NCI-H2081 treated with DMSO at 0.1 percent for 48 hours (cell line): ENCODE measurements around the gene SMYD3.
"Not testable (repeated sequence)": the region's sequence is repeated elsewhere in the genome, so short reads cannot be mapped to it uniquely, and the experiment has no call there.

Experiments used
- DNase-seq: peaks from one replicate; lab custom pipeline; 2025; lab: John Stamatoyannopoulos, UW

Gene SMYD3

DNA sequence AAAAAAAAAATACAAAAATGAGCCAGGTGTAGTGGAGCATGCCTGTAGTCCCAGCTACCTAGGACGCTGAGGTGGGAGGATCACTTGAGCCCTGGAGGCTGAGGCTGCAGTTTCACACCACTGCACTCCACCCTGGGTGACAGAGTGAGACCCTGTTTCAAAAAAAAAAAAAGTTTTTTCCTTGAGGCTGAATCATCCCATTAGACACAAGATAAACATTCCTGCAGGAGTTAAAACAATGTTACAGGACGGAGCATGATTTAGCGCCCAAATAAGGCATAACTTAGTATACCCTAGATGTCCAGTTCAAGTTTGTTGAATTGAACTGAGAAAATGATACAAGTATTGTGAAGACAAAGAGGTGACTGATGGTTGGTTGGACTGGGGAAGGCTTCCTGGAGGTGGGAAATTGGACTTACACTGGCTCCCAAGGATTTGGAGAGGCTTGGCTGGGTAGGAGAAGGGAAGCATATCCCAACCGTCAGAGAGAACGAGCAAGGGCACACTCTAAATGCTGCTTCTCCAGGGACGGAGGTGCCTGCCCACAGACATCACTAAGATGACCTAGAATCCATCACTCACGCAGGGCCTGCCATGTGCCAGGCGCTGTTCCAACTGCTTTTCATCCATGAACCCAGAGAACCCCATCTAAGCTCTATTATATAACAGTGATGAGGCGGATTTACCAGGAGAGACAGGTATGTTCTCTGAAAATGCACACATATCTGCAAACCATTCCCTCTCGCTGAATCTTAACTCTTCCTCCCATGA, 741.7 kb downstream of the SMYD3 start:
- no peak for DNase-seq

DNA sequence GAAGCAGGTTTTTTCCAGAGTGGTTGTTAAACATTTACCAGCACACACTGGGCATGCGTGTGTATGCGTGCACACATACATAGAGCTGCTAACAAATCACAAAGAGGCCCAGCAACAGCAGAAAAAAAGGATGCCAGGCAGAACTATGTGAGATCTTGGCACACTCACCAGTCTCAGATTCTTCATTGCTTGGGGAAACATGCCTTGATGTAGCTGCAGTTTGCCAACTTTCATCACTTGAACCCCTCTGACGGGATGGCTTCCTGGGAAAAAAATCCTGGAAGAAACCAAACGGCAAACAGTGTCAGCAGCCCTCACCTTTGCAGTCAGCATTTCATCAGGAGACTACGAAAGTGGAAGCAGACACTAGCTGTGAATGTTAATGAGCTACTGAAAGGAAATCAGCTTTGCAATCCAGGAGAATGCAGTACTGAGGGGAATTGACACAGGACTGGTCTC, 743.2 kb downstream of the SMYD3 start:
- no peak for DNase-seq

DNA sequence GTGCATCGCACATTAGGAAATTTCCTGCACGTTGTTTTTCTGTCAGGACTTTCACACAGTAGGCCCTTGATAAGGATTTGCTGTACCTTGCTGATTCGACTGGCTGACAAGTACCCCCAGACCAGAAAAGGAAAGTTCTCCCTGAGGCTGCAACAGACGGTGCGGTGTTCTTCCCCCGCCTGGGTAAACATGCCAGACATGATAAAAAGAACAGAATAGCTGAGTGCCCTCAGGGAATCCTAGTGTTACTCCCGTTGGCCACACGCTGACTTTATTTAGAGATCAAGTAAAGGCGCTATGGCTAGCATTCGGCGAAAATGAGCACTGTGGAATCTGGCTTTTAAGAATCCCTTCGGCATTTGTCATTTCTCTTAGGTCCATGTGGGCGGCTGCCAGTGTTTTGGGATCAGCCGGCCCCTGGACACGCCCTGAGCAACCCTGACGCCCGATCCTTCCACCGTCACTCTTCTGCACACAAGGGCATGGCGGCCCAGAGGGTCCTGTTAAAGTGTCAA, 744.6 kb downstream of the SMYD3 start:
- DNase-seq: no peak

DNA sequence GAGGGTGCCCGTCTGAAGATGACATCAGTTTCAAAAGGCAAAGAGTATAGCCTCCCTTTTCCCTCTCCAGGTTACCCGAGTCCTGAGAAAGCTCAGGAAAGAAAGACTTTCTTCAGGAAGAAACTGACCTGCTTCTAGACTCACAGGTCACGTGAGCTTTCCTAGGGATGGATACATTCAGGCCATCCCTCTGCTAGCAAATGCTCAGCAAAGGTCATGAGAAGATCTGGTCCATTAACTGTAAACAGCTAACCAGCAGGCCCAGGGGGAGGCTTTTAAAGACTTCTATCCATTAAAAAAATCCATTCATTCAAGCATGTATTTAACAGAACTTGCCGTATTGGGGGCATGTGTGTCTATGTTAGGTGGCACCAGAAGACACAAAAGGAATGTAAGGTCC, 746.8 kb downstream of the SMYD3 start:
- DNase-seq: no peak

DNA sequence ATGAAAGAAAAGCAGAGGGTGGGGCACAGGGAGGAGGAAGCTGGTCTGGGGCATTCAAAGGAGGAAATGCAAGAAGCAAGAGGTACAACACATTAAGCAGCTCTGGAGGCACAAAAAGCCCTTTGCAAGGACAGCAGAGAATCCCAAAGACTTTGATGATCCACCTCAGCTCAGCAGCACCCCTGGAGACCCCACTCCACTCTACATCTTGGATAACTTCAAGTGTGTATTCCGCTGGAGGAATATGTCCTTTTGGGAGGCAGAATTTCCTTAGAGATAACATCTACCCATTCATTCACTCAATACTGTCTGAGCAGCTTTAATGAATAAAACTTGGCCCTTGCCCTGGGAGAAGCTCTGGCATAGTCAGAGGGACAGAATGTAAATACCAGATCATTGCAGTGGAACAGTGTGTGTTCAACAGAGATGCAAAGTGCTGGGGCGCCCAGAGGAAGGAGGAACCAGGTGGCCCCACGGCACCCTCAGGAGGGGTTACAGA, 752.6 kb downstream of the SMYD3 start:
- DNase-seq: no peak

DNA sequence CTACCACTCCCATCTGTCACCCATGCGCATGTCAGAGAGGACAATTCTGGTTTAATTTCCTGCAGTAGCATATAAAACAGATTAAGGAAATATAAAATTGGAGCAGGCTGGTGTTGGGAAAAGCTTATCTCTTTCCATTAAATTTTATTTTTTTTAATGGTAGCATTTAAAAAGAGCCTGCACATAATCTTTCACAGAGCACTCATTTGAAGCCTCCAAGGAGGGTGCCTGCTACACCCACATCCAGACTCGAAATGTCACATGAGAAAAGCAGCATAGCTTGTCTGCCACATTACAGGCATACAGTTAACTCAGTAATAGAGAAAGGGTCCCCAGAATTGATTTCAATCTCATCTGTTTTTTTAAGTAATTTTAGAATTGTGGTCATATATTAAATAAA, 753.3 kb downstream of the SMYD3 start:
- DNase-seq: no peak

DNA sequence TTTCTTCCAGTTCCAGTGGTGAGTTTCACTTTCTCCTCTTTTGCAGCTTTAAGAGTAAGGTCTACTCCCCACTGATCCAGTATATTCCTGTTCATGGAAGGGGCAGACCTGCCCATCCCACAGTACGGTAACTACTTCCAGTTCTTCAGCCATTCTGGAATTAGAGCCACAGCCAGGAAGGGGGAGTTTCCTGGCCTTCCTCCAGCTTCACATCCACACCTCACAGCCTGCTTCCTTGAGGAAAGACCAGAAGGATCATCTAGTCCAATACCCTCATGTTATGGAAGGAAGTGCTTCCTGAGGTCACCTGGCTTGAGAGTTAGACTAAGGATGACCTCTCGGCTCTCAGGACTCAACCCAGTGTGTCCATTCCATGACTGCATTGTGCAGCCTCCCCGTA, 754.5 kb downstream of the SMYD3 start:
- no peak for DNase-seq

DNA sequence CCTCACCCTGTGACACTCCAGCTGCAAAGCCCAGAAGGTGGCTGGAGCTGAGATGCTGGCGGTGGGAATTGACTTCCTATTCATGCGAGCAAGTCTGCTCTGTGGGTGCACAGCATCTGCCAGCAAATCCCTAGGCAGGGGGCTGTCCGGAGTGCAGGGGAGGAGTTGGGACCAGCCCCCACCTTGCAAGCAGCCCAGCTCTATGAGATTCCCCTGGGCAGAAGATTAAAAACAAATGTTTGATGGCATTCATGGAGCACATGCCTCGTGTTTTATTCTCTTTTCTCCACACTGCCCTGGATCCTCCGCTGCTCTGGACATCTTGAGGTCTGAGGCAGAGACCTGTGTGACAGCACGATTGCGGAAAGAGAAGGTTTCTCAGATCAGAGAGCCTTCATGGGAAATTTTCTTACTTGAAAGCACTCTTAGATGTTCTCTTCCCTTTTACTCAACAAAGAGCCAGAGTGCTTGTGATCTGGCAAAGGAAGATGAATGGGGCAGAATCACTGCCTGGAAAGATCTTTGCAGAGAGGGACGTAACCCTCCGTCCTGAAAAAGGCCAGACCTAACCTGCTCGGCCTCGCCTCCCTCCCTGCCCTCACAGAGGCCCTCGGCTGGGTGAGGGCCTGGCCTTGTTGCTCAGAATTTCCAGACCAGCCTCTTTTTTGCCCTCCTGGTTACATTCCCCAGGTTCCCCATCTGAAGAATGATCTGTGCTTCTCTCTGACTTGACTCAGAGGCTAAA, 755.2 kb downstream of the SMYD3 start:
- DNase-seq: no peak

DNA sequence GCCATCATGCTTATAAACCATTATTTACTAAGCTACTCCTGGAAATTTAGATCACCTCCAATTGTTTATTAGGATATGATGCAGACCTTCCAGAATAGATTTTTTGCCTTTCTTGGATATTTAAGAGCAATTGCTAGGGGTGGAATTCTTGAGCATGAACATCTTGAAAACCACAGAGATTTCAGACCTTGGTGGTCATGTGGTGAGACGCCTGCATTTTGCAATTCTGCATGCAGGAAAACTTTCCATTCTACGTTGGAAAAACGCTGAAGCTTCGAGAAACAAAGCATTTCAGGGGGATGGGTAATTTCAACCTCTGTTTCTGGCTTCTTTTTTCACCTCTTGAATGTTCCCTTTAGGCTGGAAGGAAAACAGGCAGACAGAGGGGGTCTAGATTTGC, 756.0 kb downstream of the SMYD3 start:
- no peak for DNase-seq

DNA sequence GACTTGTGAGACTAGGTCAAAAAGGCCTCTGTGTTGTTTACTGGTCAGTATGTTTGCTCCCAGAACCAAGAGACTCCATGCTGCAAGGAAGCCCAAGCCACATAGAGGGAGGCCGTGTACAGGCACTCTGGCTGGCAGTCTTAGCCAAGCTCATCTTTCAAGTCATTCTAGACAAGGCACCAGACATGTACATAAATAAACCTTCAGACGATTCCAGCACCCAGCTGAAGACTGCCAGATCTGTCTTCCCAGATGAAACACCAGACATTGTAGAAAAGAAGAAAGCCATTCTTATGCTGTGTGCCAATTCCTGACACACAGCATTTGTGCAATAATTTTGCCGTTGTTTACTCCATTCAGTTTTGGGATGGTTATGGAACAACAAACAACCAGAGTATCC, 756.8 kb downstream of the SMYD3 start:
- DNase-seq: no peak

DNA sequence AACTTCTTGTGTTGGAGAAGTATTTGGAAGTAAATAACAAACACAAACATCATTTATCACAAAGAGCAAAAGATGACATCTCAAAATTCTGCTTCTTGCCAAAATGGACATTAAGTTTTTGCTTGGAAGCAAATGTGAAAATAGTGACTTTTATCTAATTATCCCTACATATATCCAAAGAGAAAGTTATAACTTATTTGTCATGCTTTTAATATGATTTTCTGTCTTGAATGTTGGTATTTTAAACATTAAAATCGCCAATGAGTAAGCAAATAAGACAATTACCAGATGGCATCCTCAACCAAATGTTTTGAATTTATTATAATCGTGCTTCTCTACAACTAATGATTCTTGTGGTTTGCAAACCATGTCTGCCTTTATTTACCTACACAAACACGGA, 758.0 kb downstream of the SMYD3 start:
- no peak for DNase-seq

DNA sequence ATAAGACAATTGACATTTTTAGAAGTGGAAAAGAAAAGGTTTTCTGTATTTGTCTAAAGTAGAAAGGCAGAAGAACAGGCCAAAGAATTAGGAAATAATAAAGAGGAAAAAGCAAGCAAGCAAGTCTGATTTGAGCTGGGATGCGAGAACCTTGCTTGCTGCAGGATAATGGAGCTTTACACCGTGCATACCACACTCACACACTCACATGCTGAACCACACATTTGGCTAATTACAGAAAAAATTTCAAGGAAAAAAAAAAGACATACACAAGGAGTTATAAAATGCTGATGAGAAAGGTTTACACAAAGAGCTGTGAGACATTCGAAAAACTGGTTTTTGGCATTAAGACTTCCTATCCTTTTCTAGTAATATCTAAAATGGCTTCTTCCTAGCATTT, 758.4 kb downstream of the SMYD3 start:
- DNase-seq: no peak

DNA sequence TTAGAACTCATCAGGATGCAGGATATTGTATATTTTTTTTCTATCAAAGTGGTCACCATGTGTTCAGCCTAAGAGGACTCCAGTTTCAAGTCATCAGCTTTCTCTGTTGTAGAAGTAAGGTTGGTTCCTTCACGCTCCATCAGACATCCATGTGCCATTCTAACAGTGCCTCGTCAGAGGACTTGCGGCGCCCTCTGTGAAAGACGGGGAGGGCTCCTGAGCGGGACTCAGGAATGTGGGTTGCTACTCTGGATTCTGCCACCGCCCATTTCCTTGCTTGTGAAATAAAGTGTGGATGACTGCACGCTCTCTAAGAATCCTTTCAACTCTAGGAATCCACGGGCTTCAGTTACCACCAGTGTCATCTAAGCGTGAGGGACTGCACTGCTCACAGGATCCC, 758.8 kb downstream of the SMYD3 start:
- DNase-seq: no peak

DNA sequence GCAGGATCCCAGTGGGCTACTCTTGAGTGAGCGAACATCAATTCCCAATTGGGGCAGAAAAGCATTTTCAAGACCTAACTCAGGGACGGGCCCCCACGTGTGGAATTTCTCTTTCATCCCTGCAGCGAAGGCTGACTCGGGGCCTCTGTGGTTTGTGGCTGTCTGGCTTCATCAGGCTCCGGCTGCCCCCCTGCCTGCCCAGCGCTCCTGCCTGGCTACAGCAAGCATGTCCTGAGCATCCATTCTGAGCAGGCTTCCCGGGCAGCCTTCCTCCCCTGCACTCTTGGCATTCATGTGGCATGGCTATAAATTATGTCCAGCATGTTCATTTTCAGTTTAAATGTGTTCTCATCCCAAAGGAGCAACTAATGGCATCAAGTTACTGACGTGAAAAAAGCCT, 764.2 kb downstream of the SMYD3 start:
- DNase-seq: no peak

DNA sequence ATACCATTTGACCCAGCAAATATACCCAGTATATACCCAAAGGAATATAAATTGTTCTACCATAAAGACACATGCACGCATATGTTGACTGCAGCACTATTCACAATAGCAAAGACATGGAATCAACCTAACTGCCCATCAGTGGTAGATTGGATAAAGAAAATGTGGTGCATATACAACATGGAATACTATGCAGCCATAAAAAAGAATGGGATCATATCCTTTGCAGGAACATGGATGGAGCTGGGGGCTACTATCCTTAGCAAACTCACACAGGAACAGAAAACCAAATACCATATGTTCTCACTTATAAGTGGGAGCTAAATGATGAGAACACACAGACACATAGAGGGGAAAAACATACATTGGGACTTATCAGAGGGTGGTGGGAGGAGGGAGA, 766.7 kb downstream of the SMYD3 start:
- not testable (repeated sequence) for DNase-seq

DNA sequence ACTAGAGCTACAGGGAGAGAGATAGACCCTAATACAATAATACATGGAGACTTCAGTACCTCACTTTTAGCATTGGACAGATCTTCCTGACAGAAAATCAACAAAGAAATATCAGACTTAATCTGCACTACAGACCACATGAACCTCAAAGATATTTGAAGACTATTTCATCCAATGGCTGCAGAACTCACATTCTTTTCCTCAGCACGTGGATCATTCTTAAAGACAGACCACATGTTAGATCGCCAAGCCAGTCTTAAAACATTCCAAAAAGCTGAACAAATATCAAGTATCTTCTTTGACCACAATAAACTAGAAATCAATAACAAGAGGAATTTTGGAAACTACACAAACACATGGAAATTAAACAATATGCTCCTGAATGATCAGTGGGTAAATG, 776.3 kb downstream of the SMYD3 start:
- no peak for DNase-seq

DNA sequence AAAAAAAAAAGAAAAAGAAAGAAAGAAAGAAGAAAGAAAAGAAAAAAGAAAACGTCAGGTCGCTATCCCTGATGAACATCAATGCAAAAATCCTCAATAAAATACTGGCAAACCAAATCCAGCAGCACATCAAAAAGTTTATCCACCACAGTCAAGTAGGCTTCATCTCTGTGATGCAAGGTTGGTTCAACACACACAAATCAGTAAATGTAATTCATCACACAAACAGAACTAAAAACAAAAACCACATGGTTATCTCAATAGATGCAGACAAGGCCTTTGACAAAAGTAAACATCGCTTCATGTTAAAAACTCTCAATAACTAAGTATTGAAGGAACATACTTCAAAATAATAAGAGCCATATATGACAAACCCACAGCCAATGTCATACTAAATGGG, 779.0 kb downstream of the SMYD3 start:
- DNase-seq: not testable (repeated sequence)

DNA sequence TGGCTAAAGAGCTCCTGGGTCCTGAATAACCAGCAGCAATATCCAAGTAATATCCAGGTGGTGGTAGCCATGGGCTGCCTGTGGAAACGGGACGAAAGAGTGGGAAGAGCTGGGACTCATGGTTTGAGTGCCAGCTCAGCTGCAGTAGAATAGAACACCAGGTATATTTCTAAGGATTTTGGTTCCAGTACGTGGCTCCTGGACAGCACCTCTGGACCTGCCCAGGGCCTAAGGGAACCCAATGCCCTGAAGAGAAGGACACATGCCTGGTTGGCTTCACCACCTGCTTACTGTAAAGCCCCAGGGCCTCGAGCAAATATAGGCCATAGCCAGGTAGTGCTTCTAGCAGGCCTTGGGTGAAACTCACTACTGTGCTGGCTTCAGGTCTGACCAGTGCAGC, 785.6 kb downstream of the SMYD3 start:
- no peak for DNase-seq

DNA sequence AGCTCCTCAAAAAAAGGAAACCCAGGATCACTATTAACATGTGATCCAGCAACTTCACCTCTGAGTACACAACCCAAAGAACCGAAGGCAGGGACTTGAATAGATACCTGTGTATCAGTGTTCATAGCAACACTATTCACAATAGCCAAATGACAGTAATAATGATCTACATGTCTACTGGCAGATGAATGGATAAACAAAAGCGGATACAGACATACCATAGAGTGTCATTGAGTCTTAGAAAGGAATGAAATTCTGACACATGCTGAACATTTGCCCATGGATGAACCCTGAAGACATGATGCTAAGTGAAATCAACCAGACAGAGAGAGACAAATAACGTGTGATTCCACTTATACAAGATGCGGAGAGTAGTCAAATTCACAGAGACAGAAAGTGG, 788.1 kb downstream of the SMYD3 start:
- no peak for DNase-seq

DNA sequence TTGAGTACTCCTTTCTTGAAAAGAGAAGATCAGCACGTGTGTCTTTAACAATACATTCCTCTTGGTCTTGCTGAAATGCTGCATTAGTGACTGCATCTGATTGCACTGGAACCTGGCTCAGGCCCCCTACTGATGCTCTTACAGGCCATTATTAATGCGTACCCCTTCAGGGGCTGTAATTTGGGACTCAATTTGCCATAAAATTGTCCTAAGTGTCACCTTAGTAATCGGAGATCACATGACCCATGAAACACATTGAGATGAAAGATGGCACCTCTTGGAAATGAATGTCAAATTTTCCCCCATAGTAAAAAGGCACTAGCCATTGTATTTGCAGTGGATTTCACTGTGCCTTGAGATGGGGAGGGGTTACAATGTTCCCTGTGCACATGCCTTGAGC, 789.0 kb downstream of the SMYD3 start:
- DNase-seq: no peak

DNA sequence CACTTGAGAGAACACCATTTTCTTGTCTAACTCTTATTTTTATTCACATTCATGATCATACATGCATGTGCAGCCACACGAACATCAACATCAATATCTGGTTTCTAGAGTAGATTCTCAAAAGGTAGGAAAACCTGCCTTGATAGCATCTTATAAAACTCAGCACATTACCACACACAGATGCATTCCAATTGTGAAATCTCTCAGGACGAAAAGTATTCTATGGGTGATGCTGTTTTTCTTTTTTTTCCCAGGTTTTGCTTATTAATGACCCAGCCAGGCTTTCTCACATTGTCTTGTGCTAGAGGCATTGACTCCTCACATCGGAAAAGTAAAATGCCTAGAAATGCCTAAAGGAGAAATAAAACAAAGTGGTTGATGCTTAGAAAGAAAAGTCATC, 789.5 kb downstream of the SMYD3 start:
- DNase-seq: no peak

DNA sequence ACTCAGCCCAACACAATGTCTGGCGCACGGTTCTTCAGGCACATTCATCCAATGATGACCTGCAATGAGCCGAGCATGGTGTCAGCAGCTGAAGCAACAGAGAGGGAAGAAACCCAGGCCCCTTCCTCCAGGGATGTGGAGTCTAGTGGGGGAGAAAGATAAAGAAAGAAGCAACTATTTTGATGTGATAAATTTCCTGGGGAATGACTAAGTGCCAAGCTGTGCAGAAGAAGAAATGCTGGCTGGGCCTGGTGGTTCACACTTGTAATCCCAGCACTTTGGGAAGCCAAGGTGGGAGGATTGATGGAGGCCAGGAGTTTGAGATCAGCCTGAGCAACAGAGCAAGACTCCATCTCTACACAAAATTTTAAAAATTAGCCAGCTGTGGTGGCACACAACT, 790.5 kb downstream of the SMYD3 start:
- DNase-seq: no peak

DNA sequence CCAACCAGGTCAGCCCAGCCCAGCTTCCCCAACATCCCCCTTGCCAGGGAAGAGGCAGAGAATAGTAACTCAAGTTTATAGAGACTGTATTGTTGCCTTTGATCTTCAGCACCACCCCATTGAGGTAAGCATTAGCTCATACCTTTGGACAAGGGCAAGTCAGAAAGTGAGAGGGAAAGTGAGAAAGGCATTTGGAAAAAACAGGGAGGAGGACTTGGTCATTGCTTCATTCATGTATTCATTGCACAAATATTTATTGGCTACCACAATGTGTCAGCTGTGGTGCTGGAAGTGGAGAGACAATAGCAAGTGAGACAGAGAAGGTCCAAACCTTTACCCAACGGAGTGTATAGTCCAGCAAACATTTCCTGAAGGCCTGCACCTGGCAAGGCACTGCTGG, 791.1 kb downstream of the SMYD3 start:
- no peak for DNase-seq
